ENCODE measurements around the gene RTP3. TPM values are rescaled to one million over a fixed set of nuclear protein-coding genes. Genes with fewer than 3 reads are reported as not detected.
"Not testable (repeated sequence)": the region's sequence is repeated elsewhere in the genome, so short reads cannot be mapped to it uniquely, and the experiment has no call there.

Gene RTP3
- total RNA-seq, 1 experiment from 2014 or later = not detected

DNA sequence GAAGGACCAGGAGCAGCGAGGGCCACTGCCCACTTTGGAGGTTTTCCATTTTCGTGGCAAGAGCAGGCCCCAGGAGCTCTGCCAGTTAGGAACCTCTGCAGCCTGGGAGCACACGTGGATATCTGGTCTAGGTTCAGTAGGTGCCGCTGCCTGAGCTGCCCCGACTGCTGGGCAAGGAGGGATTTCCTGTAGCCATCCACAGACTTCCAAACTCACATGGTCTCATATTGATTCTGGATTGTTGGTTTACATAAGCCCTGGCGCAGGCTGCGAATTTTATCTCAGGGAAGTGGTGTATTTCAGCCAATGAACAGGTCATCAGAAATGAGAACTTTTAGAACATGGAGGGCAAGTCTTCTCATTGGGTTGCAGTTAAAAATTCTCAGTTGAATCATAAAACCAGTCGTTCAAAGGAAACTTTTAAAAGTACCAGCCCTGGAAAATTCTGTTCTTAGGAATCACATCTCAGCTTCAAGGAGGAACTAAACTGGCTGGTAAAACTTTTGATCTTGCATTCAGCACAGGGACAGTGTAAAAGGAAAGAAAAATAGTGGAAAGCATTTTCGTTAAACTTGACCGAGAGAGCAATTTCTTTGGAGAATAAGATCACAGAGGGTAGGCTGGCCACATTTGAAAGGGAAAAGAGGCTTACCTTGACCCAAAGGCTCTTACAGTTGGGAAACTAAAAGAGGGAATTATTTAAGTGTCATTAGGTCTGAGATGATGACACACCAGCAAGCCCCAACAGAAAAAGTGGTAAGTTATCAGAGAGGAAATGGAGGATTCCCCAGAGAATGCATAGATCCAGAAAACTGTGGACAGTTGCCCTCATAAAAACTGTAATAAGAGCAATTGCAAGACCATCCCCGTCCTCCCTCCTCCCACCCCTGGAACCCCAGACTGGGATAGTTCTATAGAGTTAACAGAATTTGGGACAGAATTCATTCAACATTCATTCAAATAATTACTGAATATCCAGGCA lies 6.4 kb upstream of the RTP3 start:
- DNase-seq (ENCODE audit: low spot score) = no peak

GRCh38 chr3:46492890-46493547 lies 4.8 kb upstream of the RTP3 start:
- no peak for DNase-seq (ENCODE audit: low spot score)

DNA sequence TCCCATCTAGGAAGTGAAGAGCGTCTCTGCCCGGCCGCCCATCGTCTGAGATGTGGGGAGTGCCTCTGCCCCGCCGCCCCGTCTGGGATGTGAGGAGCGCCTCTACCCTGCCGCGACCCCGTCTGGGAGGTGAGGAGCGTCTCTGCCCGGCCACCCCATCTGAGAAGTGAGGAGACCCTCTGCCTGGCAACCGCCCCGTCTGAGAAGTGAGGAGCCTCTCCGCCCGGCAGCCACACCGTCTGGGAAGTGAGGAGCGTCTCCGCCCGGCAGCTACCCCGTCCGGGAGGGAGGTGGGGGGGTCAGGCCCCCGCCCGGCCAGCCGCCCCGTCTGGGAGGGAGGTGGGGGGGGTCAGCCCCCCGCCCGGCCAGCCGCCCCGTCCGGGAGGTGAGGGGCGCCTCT lies 3.3 kb upstream of the RTP3 start:
- DNase-seq (ENCODE audit: low spot score) = not testable (repeated sequence)

- peak; percentile 42 for DNase-seq (ENCODE audit: low spot score)
Observed at GRCh38 chr3:46495901-46496456, 1.8 kb upstream of the RTP3 start.

- no peak for DNase-seq (ENCODE audit: low spot score)
Observed at GRCh38 chr3:46496746-46497555, 825 bp upstream of the RTP3 start.

DNA sequence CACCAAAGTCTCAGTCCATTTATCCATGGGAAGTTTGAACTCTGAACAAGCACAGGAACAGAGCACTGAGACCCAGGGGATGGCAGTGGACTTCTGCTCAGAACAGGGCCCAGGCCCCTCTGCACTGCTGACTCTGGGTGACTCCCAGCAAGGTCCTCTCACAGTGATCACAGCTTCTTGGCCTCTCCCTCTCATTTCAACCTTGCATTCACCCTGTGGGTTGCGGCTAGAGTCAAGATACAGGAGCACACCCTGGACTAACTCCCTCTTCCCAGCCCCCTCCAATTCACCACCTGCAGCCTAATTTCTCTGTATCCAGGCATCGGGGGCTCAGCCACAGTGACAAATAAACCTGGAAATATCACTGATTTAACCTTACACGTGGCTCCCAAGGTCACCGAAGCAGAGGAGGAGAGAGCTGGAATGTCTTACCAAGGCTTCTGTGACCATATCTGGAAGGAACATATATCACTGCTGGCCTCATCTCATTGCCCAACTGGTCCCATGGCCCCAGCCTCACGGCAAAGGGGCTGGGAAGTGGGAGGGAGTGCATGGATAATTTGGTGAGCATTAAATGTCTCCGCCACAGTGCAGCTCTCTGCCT lies 1.2 kb downstream of the RTP3 start:
- DNase-seq (ENCODE audit: low spot score) = no peak

- no peak for DNase-seq (ENCODE audit: low spot score)
Observed at GRCh38 chr3:46500656-46501635, 3.2 kb downstream of the RTP3 start.

DNA sequence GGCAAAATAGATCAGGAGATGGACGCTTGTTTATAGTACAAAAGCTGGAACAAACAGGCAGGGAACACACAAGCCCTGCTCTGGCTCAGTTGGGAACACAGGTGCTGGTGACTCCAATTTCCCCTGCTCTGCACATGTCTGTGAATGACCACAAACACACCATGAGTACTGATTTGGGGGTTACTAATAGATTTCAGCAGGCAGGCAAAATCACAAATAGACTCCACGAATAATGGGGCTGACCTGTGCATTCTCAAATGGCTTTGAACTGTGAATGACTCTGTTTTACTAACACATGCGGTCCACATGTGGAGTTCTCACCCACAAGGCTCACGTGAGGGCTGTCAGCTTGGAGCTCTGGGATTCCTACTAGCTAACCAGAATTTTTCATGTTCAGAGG lies 3.9 kb downstream of the RTP3 start:
- DNase-seq (ENCODE audit: low spot score) = no peak

DNA sequence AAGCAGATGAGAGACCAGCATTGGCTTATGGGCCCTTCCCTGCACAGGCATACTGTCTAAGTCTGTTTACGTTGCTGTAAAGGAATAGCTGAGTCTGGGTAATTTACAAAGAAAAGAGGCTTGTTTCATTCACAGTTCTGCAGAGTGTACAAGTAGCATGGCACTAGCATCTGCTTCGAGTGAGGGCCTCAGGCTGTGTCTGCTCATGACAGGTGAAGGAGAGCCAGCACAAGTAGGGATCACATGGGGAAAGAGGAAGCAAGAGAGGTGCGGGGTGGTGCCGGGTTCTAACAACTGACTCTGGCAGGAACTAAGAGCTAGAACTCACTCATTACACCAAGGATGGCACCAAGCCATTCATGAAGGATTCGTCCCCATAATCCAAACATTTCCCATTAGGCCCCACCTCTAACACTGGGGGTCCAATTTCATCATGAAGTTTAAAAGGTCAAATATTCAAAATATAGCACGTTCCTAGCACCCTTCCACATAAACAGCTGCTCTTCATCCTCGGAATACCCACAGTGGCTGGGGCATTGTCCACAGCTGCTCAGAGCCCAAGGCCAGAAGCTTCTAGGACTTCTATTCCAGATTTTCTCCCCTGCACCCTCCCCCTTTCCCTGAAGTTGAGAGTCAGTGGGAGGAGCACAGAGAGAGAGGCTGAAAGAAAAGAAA lies 5.6 kb downstream of the RTP3 start:
- DNase-seq (ENCODE audit: low spot score) = no peak

- no peak for DNase-seq (ENCODE audit: low spot score)
Observed at GRCh38 chr3:46504789-46505188, 7.0 kb downstream of the RTP3 start.

GRCh38 chr3:46505953-46506352 lies 8.2 kb downstream of the RTP3 start:
- DNase-seq (ENCODE audit: low spot score) = no peak

DNA sequence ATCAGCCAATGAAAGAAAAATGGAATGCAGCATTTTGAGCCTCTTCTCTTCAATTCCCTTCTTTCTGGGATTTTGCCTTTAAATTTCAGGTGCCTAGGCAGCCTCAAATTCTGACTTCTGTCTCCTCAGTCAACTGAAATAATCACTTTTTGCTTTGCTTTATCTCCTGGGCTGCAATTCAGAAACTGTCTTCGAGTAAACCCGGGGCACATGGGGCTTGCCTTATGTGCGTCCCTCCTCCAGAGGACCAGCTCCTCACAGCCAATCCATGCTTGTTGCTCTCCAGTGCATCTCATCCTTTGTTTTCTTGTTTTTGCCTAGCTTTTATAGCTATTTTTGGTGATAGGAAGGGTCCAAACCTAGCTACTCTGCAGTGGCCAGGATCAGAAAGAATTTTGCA lies 8.8 kb downstream of the RTP3 start:
- no peak for DNase-seq (ENCODE audit: low spot score)

- DNase-seq (ENCODE audit: low spot score) = no peak
Observed at GRCh38 chr3:46508850-46509591, 11.2 kb downstream of the RTP3 start.

GRCh38 chr3:46509661-46510187 lies 11.9 kb downstream of the RTP3 start:
- DNase-seq (ENCODE audit: low spot score) = no peak

- no peak for DNase-seq (ENCODE audit: low spot score)
Observed at GRCh38 chr3:46512191-46512749, 14.5 kb downstream of the RTP3 start.

GRCh38 chr3:46516521-46516920 lies 18.7 kb downstream of the RTP3 start:
- no peak for DNase-seq (ENCODE audit: low spot score)

GRCh38 chr3:46517016-46517783 lies 19.4 kb downstream of the RTP3 start:
- DNase-seq (ENCODE audit: low spot score) = peak; percentile 95

DNA sequence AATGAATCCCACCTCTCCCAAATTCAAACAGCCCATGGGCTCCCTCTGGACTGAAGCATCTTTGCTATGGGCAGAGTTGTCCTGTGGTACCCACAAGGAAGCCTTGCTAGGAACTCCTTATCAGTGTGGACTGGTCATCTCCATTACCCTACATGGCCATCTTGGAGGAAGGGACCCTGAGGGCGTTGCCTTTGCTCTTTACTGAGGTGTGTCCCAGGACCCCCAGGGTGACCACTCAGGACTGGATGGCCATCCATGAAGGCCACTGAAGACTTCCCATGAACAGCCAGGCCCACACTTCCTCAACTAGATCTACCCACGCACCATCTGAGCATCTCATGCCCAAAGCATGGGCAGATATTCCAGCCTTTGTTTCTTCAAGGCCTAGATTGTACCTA lies 20.0 kb downstream of the RTP3 start:
- no peak for DNase-seq (ENCODE audit: low spot score)

Data from A172 (cell line).